H1 (cell line): ENCODE results near the gene C12orf75. TPM values are rescaled to one million over a fixed set of nuclear protein-coding genes. Genes with fewer than 3 reads are reported as not detected.

Experiments used
- CHD7 ChIP-seq: fragments of 300-600 bp; sonication (generic); IDR thresholded peaks from 2 replicates; pipeline ENCODE4 v1.7.1; 2012; ENCODE audit warnings: low read length, moderate library complexity, mild to moderate bottlenecking, inconsistent platforms; ENCODE audit not compliant: insufficient replicate concordance
- CTCF ChIP-seq, 3 experiments: IDR thresholded peaks; 1 replicate in 2 of 3; 2 replicates in 1 of 3; pipeline versions ENCODE4 v1.5.1 to v1.6.1; 2011; ENCODE audit warnings: low read length in 3 of 3, mild to moderate bottlenecking in 3 of 3, inconsistent platforms in 2 of 3, low read depth in 1 of 3, moderate library complexity in 1 of 3; ENCODE audit not compliant: insufficient read depth in 1 of 3; ENCODE audit errors: control extremely low read depth in 1 of 3
- MAX ChIP-seq: IDR thresholded peaks from 2 replicates; pipeline ENCODE4 v1.6.1; 2012; ENCODE audit warnings: inconsistent platforms
- polyA plus RNA-seq, 7 experiments: library from polyadenylated mRNA; depleted of rRNA in 3 of 7; stranded (reverse) in 5 of 7; unstranded in 2 of 7; fragments of >200 nt in 5 of 7; fragments of 200-250 nt in 2 of 7; gene quantifications; 1 replicate in 5 of 7; 2 replicates in 1 of 7; 4 replicates in 1 of 7; pipeline versions ENCODE4 v1.2.1 to v1.2.3, GENCODE V29; 2011 to 2013; ENCODE audit warnings: missing spikeins in 2 of 7, mixed read lengths in 2 of 7
- total RNA-seq: library from RNA; stranded (reverse); fragmentation: NEBNext Ultra II Directional; extraction: Animal tissue kit (Norgen Biotek cat#: 25700); gene quantifications from 2 replicates; pipeline ENCODE4 v1.2.1, GENCODE V29; 2021

C12orf75 gene
- total and polyA plus RNA-seq, 2 of the 8 experiments (the other 6 are each of a cell fraction or from before 2014, with no cell fraction given): 26.4 to 41.2 TPM

GRCh38 chr12:105281694-105282049, 48.8 kb upstream of the C12orf75 start (continued):
- TF ChIP-seq CHD7 (no peak), CTCF (IDR thresholded peaks at IDR 0.05; ENCODE audit: control extremely low read depth in 1 of 3, insufficient read depth in 1 of 3, low read depth in 1 of 3, low read length in 3 of 3) (peak in 2 of 3 experiments; percentile 0 to 2; a peak in 1 of 4 replicates), MAX (no peak)
